ENCODE measurements around the gene EBPL. TPM values are rescaled to one million over a fixed set of nuclear protein-coding genes. Genes with fewer than 3 reads are reported as not detected.

The EBPL gene
- total and polyA plus RNA-seq, 2 experiments from 2014 or later = 75.1 to 104 TPM

- no peak for TF ChIP-seq CTCF (IDR thresholded peaks at IDR 0.05; ENCODE audit: low read depth, low read length)
- Histone ChIP-seq H3K4me1 (ENCODE audit: low read depth) (peaks cover 4% of the 10 kb centered on the region), H3K27ac (no peak overlapping the region), H3K4me3 (no peak overlapping the region), H3K36me3 (no peaks in the 10 kb centered on the region), H3K9me3 (ENCODE audit: low read depth) (no peaks in the 10 kb centered on the region), H3K27me3 (no peaks in the 10 kb centered on the region)
- peak in 1 of 2 donors; percentile 19 for DNase-seq (ENCODE audit: low read depth in 1 of 2, low spot score in 1 of 2)
Measured at GRCh38 chr13:49625392-49626079, 65.8 kb downstream of the EBPL start.

GRCh38 chr13:49624229-49624628, 67.1 kb downstream of the EBPL start:
- no peak for TF ChIP-seq CTCF (IDR thresholded peaks at IDR 0.05; ENCODE audit: low read depth, low read length)
- Histone ChIP-seq H3K4me1 (ENCODE audit: low read depth) (peaks cover 4% of the 10 kb centered on the region), H3K27me3 (no peaks in the 10 kb centered on the region), H3K27ac (no peak overlapping the region), H3K36me3 (no peaks in the 10 kb centered on the region), H3K4me3 (no peak overlapping the region), H3K9me3 (ENCODE audit: low read depth) (no peaks in the 10 kb centered on the region)
- DNase-seq (ENCODE audit: low read depth in 1 of 2, low spot score in 1 of 2) = no peak

GRCh38 chr13:49622174-49622946, 68.9 kb downstream of the EBPL start:
- H3K4me1 ChIP-seq (ENCODE audit: low read depth) = peaks cover 4% of the 10 kb centered on the region
- no peak overlapping the region for H3K4me3 ChIP-seq
- peak; percentile 57 to 68 for DNase-seq (ENCODE audit: low read depth in 1 of 2, low spot score in 1 of 2)
- H3K9me3 ChIP-seq (ENCODE audit: low read depth) = no peaks in the 10 kb centered on the region
- no peak for TF ChIP-seq CTCF (IDR thresholded peaks at IDR 0.05; ENCODE audit: low read depth, low read length)
- no peak overlapping the region for H3K27ac ChIP-seq
- no peaks in the 10 kb centered on the region for H3K27me3 ChIP-seq
- H3K36me3 ChIP-seq = no peaks in the 10 kb centered on the region

GRCh38 chr13:49620170-49620621, 71.1 kb downstream of the EBPL start:
- Histone ChIP-seq H3K36me3 (no peaks in the 10 kb centered on the region), H3K4me1 (ENCODE audit: low read depth) (peaks cover 7% of the 10 kb centered on the region), H3K9me3 (ENCODE audit: low read depth) (no peaks in the 10 kb centered on the region), H3K27me3 (no peaks in the 10 kb centered on the region), H3K4me3 (no peak overlapping the region), H3K27ac (no peak overlapping the region)
- TF ChIP-seq CTCF (IDR thresholded peaks at IDR 0.05; ENCODE audit: low read depth, low read length) = no peak
- DNase-seq (ENCODE audit: low read depth in 1 of 2, low spot score in 1 of 2) = no peak

- TF ChIP-seq CTCF (IDR thresholded peaks at IDR 0.05; ENCODE audit: low read depth, low read length) = no peak
- DNase-seq (ENCODE audit: low read depth in 1 of 2, low spot score in 1 of 2) = no peak
- Histone ChIP-seq H3K9me3 (ENCODE audit: low read depth) (no peaks in the 10 kb centered on the region), H3K4me1 (ENCODE audit: low read depth) (peaks cover 7% of the 10 kb centered on the region), H3K36me3 (no peaks in the 10 kb centered on the region), H3K4me3 (no peak overlapping the region), H3K27me3 (no peaks in the 10 kb centered on the region), H3K27ac (peak overlapping the region; percentile 65)
Measured at GRCh38 chr13:49616676-49617065, 74.6 kb downstream of the EBPL start.

Measured in cardiac muscle cell (in vitro differentiated cells and primary cell).